HEK293 (cell line): ENCODE measurements around the gene OBP2B.
"Not testable (repeated sequence)": the region's sequence is repeated elsewhere in the genome, so short reads cannot be mapped to it uniquely, and the experiment has no call there.

Experiments used
- CTCF ChIA-PET: fragments of 350-600 bp; formaldehyde crosslinking; extraction: SDS; loops from one replicate; lab custom pipeline; 2021; ENCODE audit warnings: antibody characterized with exemption; lab: Yijun Ruan, JAX
- POLR2A ChIA-PET: fragments of 300-600 bp; formaldehyde crosslinking; extraction: SDS; loops from one replicate; lab custom pipeline; 2020; ENCODE audit warnings: antibody characterized with exemption, inconsistent platforms; lab: Yijun Ruan, JAX
- H3K27ac ChIP-seq: fragments of 200-500 bp; sonication (Bioruptor generic); 2 replicates; pipeline ENCODE4 v1.5.1; 2014; ENCODE audit warnings: low read depth, low read length, control low read depth, inconsistent platforms; ENCODE audit errors: extremely low read depth
- H3K36me3 ChIP-seq, 2 experiments: fragments of 200-500 bp in 1 of 2; sonication (Bioruptor generic) in 1 of 2; 1 replicate in 1 of 2; 2 replicates in 1 of 2; pipeline ENCODE4 v1.5.1; 2014 to 2017; ENCODE audit warnings: inconsistent platforms in 2 of 2, low read length in 2 of 2; ENCODE audit not compliant: control insufficient read depth in 2 of 2, insufficient read depth in 1 of 2
- H3K4me1 ChIP-seq: fragments of 200-500 bp; sonication (Bioruptor generic); 2 replicates; pipeline ENCODE4 v1.5.1; 2014; ENCODE audit warnings: mild to moderate bottlenecking, low read length, inconsistent platforms; ENCODE audit not compliant: control insufficient read depth, insufficient read depth
- H3K4me3 ChIP-seq: 2 replicates; pipeline ENCODE4 v1.5.1; 2011; ENCODE audit warnings: low read depth, mild to moderate bottlenecking, control low read depth, low read length, moderate library complexity
- H3K9me3 ChIP-seq: fragments of 200-500 bp; sonication (Bioruptor generic); 2 replicates; pipeline ENCODE4 v1.5.1; 2014; ENCODE audit warnings: low read depth, low read length, inconsistent platforms; ENCODE audit not compliant: control insufficient read depth, insufficient read depth
- GFI1B ChIP-seq: fragments of 450-650 bp; formaldehyde crosslinking; IDR thresholded peaks from 2 replicates; pipeline ENCODE4 v1.5.1; 2016; ENCODE audit warnings: missing biosample characterization, missing genetic modification characterization
- KLF1 ChIP-seq: fragments of 450-650 bp; formaldehyde crosslinking; IDR thresholded peaks from 2 replicates; pipeline ENCODE4 v1.5.1; 2016; ENCODE audit warnings: missing biosample characterization, missing genetic modification characterization
- KLF10 ChIP-seq: fragments of 450-650 bp; IDR thresholded peaks from 2 replicates; pipeline ENCODE4 v1.5.1; 2018; ENCODE audit warnings: missing biosample characterization, mild to moderate bottlenecking, missing genetic modification characterization
- REST ChIP-seq: fragments of 450-650 bp; formaldehyde crosslinking; IDR thresholded peaks from 2 replicates; pipeline ENCODE4 v1.5.1; 2016; ENCODE audit warnings: missing biosample characterization, missing genetic modification characterization
- SP2 ChIP-seq: fragments of 450-650 bp; formaldehyde crosslinking; IDR thresholded peaks from 2 replicates; pipeline ENCODE4 v1.5.1; 2016; ENCODE audit warnings: missing biosample characterization, missing genetic modification characterization
- YY1 ChIP-seq: fragments of 450-650 bp; formaldehyde crosslinking; IDR thresholded peaks from 2 replicates; pipeline ENCODE4 v1.5.1; 2018; ENCODE audit warnings: missing biosample characterization, missing genetic modification characterization
- ZBTB44 ChIP-seq: fragments of 450-650 bp; IDR thresholded peaks from 2 replicates; pipeline ENCODE4 v1.5.1; 2018; ENCODE audit warnings: missing biosample characterization, mild to moderate bottlenecking, missing genetic modification characterization
- ZBTB6 ChIP-seq: fragments of 450-650 bp; formaldehyde crosslinking; IDR thresholded peaks from 2 replicates; pipeline ENCODE4 v1.5.1; 2017; ENCODE audit warnings: missing biosample characterization, missing genetic modification characterization
- ZNF248 ChIP-seq: fragments of 450-650 bp; formaldehyde crosslinking; IDR thresholded peaks from 2 replicates; pipeline ENCODE4 v1.5.1; 2017; ENCODE audit warnings: missing biosample characterization, missing genetic modification characterization
- ZNF560 ChIP-seq: fragments of 450-650 bp; formaldehyde crosslinking; IDR thresholded peaks from 2 replicates; pipeline ENCODE4 v1.5.1; 2017; ENCODE audit warnings: missing biosample characterization, missing genetic modification characterization, borderline replicate concordance
- ZNF626 ChIP-seq: fragments of 450-650 bp; sonication (Bioruptor Pico); formaldehyde crosslinking; IDR thresholded peaks from 2 replicates; pipeline ENCODE4 v1.5.1; 2018; ENCODE audit warnings: missing biosample characterization, missing genetic modification characterization, inconsistent platforms
- ZNF645 ChIP-seq: fragments of 450-650 bp; formaldehyde crosslinking; IDR thresholded peaks from 2 replicates; pipeline ENCODE4; 2016; ENCODE audit warnings: missing biosample characterization, missing genetic modification characterization

Gene OBP2B

GRCh38 chr9:133225171-133226011, 16.3 kb upstream of the OBP2B start:
- TF ChIP-seq SP2 (tag by site-specific recombination) (no peak), ZBTB6 (no peak), ZBTB44 (tag by site-specific recombination) (no peak)
- TF ChIP-seq, all 188 proteins: peak for 0
- Histone ChIP-seq H3K4me3 (no peak overlapping the region), H3K9me3 (no peaks in the 10 kb centered on the region), H3K36me3 (no peaks in the 10 kb centered on the region), H3K27ac (no peak overlapping the region), H3K4me1 (no peaks in the 10 kb centered on the region)
- POLR2A ChIA-PET = no interaction called here
- CTCF ChIA-PET = interaction anchor here (0.6 to 0.9 kb wide), 2 partner anchors 13 to 64 kb away, joined by 4 read pairs; no protein-coding TSS in a partner anchor

- Histone ChIP-seq H3K4me3 (no peak overlapping the region), H3K9me3 (no peaks in the 10 kb centered on the region), H3K36me3 (no peaks in the 10 kb centered on the region)
- POLR2A ChIA-PET = no interaction called here
- CTCF ChIA-PET = no interaction called here
- TF ChIP-seq YY1 (tag by site-specific recombination) = no peak
- TF ChIP-seq KLF10 (tag by site-specific recombination) = no peak
- TF ChIP-seq ZNF645 = no peak
- TF ChIP-seq ZNF560 (tag by site-specific recombination) = no peak
- TF ChIP-seq ZNF248 (tag by site-specific recombination) = no peak
- no peak for TF ChIP-seq REST (tag by site-specific recombination)
- TF ChIP-seq ZNF626 (tag by site-specific recombination) = no peak
- no peak for TF ChIP-seq GFI1B (tag by site-specific recombination)
- TF ChIP-seq, all 188 proteins: peak for 0
- H3K27ac ChIP-seq = no peak overlapping the region
- H3K4me1 ChIP-seq = no peaks in the 10 kb centered on the region
These were observed 15.7 kb upstream of the OBP2B start for GRCh38 chr9:133224762-133225161.

GRCh38 chr9:133223159-133223756, 14.2 kb upstream of the OBP2B start:
- CTCF ChIA-PET = interaction anchor here (1.3 kb wide), 1 partner anchor 16 kb away, joined by 3 read pairs; no protein-coding TSS in a partner anchor
- POLR2A ChIA-PET = not testable (repeated sequence)

GRCh38 chr9:133221994-133222393, 12.9 kb upstream of the OBP2B start:
- H3K36me3 ChIP-seq, H3K9me3 ChIP-seq, POLR2A ChIA-PET, H3K4me3 ChIP-seq, CTCF ChIA-PET, H3K27ac ChIP-seq, H3K4me1 ChIP-seq: not testable (repeated sequence)

More at GRCh38 chr9:133223159-133223756, 14.2 kb upstream of the OBP2B start:
- TF ChIP-seq KLF1 (tag by site-specific recombination) = peak; percentile 38; the same call in 1 of the 2 replicates
- not testable (repeated sequence) for H3K4me1 ChIP-seq, H3K36me3 ChIP-seq, H3K4me3 ChIP-seq, H3K27ac ChIP-seq, H3K9me3 ChIP-seq
